Measurements from ENCODE around the gene C5orf63. TPM values are rescaled to one million over a fixed set of nuclear protein-coding genes. Genes with fewer than 3 reads are reported as not detected.
"Not testable (repeated sequence)": the region's sequence is repeated elsewhere in the genome, so short reads cannot be mapped to it uniquely, and the experiment has no call there.

The C5orf63 gene
- total and polyA plus RNA-seq, 2 of the 13 experiments (the other 11 are each of a cell fraction or from before 2014, with no cell fraction given): 7.9 to 8.8 TPM

GRCh38 chr5:127055880-127056653, 17.2 kb downstream of the C5orf63 start:
- in situ Hi-C loops (cut with HindIII; ENCODE audit: extremely low pct_ligation_motif_present, low pct_unique_long_range_greater_than_20kb): no loop called here
- FAIRE-seq: no peak
- WGBS (ENCODE audit: low lambda C conversion rate): 91% methylated on average over 3 of the region's 3 CpGs

GRCh38 chr5:127053551-127053950, 19.8 kb downstream of the C5orf63 start:
- H3K9me3 ChIP-seq (ENCODE audit: low read length); intact Hi-C loops (cut with micrococcal nuclease; ENCODE audit: unreplicated experiment); H3K36me3 ChIP-seq (replicated peaks in 1 of 2; ENCODE audit: control insufficient read depth in 1 of 2, insufficient read depth in 2 of 2, low read length in 2 of 2); FAIRE-seq; H2AFZ ChIP-seq (ENCODE audit: low read length); in situ Hi-C loops (cut with HindIII; ENCODE audit: extremely low pct_ligation_motif_present, low pct_unique_long_range_greater_than_20kb); POLR2A ChIA-PET; H3K9ac ChIP-seq (ENCODE audit: insufficient read depth, low read depth, low read length); H3K27ac ChIP-seq (ENCODE audit: extremely low read length, insufficient read depth, low read length); H4K20me1 ChIP-seq (ENCODE audit: insufficient read depth, low read length); H3K27me3 ChIP-seq (ENCODE audit: control insufficient read depth in 1 of 2, insufficient read depth in 2 of 2, low read length in 2 of 2); H3K79me2 ChIP-seq (ENCODE audit: insufficient read depth, low read length); H3K4me3 ChIP-seq (replicated peaks in 1 of 3; ENCODE audit: insufficient read depth in 1 of 3, low read depth in 2 of 3, low read length in 3 of 3); H3K4me1 ChIP-seq (ENCODE audit: insufficient read depth, low read length); CTCF ChIA-PET (ENCODE audit: low intra/inter-chr PET ratio, low total read pairs); BruUV-seq (replicated peaks); H3K4me2 ChIP-seq (ENCODE audit: low read depth, low read length); ATAC-seq; DNase-seq (ENCODE audit: low spot score): not testable (repeated sequence)
- 100% methylated on average over 6 of the region's 6 CpGs for WGBS (ENCODE audit: low lambda C conversion rate)

More at GRCh38 chr5:127055880-127056653, 17.2 kb downstream of the C5orf63 start:
- intact Hi-C loops (cut with micrococcal nuclease; ENCODE audit: unreplicated experiment): no loop called here
- H4K20me1 ChIP-seq (ENCODE audit: insufficient read depth, low read length): no peaks in the 10 kb centered on the region
- no peak overlapping the region for H3K4me2 ChIP-seq (ENCODE audit: low read depth, low read length)
- H3K27ac ChIP-seq (ENCODE audit: extremely low read length, insufficient read depth, low read length): no peak overlapping the region
- H3K27me3 ChIP-seq (ENCODE audit: control insufficient read depth in 1 of 2, insufficient read depth in 2 of 2, low read length in 2 of 2): no peaks in the 10 kb centered on the region
- no TSS peak for BruUV-seq (replicated peaks)
- H3K79me2 ChIP-seq (ENCODE audit: insufficient read depth, low read length): no peaks in the 10 kb centered on the region
- ATAC-seq: no peak
- no peak overlapping the region for H3K9ac ChIP-seq (ENCODE audit: insufficient read depth, low read depth, low read length)
- H3K4me3 ChIP-seq (replicated peaks in 1 of 3; ENCODE audit: insufficient read depth in 1 of 3, low read depth in 2 of 3, low read length in 3 of 3): no peak overlapping the region
- no peak for DNase-seq (ENCODE audit: low spot score)
- POLR2A ChIA-PET: no interaction called here
- no peak overlapping the region for H2AFZ ChIP-seq (ENCODE audit: low read length)
- H3K36me3 ChIP-seq (replicated peaks in 1 of 2; ENCODE audit: control insufficient read depth in 1 of 2, insufficient read depth in 2 of 2, low read length in 2 of 2): peaks cover 0 to 8% of the 10 kb centered on the region in 2 experiments; a peak in 2 of 5 replicates
- H3K9me3 ChIP-seq (ENCODE audit: low read length): no peaks in the 10 kb centered on the region
- CTCF ChIA-PET (ENCODE audit: low intra/inter-chr PET ratio, low total read pairs): no interaction called here
- no peaks in the 10 kb centered on the region for H3K4me1 ChIP-seq (ENCODE audit: insufficient read depth, low read length)
- TF ChIP-seq ZSCAN5A (CRISPR knock-in tag; IDR thresholded peaks at IDR 0.05; ENCODE audit: borderline replicate concordance) (peak; percentile 79; the same call in 1 of the 2 replicates), ZNF781 (CRISPR knock-in tag; IDR thresholded peaks at IDR 0.05; ENCODE audit: borderline replicate concordance, not compliant biosample characterization) (no peak)
